NB4 (cell line): ENCODE results near the gene MAN1A1.

Experiments used
- CTCF ChIP-seq: IDR thresholded peaks from one replicate; pipeline ENCODE4 v1.5.1; 2012; ENCODE audit warnings: low read depth, low read length
- MAX ChIP-seq: IDR thresholded peaks from 2 replicates; pipeline ENCODE4 v1.6.1; 2011; ENCODE audit warnings: low read depth, low read length
- POLR2A ChIP-seq: IDR thresholded peaks from 2 replicates; pipeline ENCODE4 v1.6.1; 2011; ENCODE audit warnings: mild to moderate bottlenecking; ENCODE audit not compliant: insufficient read length; ENCODE audit errors: extremely low read depth

- TF ChIP-seq CTCF (no peak), MAX (no peak), POLR2A (no peak)
These were observed 6.3 kb upstream of the MAN1A1 start for GRCh38 chr6:119355890-119356289.
